Right ventricle myocardium inferior (tissue), 1 donor: ENCODE measurements around the gene UCKL1. TPM values are rescaled to one million over a fixed set of nuclear protein-coding genes. Genes with fewer than 3 reads are reported as not detected.

Source experiments
- ATAC-seq: fragments of 200-7000 bp; cut with Tn5 transposase; one replicate; pipeline ENCODE4 v1.9.1; 2020; ENCODE audit warnings: mild to moderate bottlenecking, moderate library complexity
- DNase-seq: peaks from one replicate; pipeline ENCODE4 v3.0.0; 2021; ENCODE audit errors: missing footprints
- intact Hi-C: fragments of 100-400 bp; cut with DNase I; formaldehyde crosslinking; loops from one replicate; pipeline ENCODE4 v1.11.0; 2022
- total RNA-seq: library from RNA; stranded (reverse); fragmentation: NEBNext Ultra II Directional; extraction: Animal tissue kit (Norgen Biotek cat#: 25700); gene quantifications from one replicate; pipeline ENCODE4 v1.2.1, GENCODE V29; 2021
- donor health status: DM: no; HTN: yes; CAD: no; lungs with severe emphysema.

Gene UCKL1
- total RNA-seq, 1 donor from 2014 or later = 52.0 TPM

DNA sequence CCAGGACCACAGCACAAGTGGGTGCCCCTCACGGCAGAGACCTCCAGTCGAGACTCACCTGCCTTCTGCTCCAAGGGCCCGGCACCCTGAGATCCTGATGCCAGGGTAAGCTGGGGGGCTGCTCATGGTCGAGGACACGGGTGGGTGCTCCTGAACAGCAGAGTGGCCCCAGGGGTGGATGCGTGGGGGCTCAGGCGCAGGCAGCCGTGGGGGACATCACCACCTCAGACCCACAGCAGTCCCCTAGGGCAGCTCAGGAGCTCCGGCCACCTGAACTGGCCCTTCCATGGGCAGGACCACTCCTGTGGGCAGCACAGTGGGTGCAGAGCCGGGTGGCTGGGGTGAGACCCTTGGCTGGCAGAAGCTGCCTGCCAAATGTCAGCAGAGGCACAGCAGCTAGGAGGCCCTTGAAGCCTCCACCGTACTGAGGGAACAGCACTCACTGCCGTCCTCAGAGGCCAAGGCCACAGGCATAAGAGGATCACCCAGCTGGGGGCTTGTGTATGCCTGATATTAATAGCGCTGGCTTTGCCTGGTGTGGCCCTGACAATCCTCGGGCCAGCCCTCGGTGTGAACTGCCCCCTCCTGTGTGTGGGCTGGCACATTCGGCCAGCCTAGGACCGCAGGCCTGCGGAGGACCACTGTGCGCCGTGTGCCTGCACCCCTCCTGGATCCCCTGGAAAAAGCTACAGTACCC is 5.4 kb downstream of the UCKL1 start:
- intact Hi-C loops = loop anchor here (1.0 kb wide), 1 partner anchor 20 kb away; no protein-coding TSS in a partner anchor
- DNase-seq (no peak), ATAC-seq (peak; percentile 37)

DNA sequence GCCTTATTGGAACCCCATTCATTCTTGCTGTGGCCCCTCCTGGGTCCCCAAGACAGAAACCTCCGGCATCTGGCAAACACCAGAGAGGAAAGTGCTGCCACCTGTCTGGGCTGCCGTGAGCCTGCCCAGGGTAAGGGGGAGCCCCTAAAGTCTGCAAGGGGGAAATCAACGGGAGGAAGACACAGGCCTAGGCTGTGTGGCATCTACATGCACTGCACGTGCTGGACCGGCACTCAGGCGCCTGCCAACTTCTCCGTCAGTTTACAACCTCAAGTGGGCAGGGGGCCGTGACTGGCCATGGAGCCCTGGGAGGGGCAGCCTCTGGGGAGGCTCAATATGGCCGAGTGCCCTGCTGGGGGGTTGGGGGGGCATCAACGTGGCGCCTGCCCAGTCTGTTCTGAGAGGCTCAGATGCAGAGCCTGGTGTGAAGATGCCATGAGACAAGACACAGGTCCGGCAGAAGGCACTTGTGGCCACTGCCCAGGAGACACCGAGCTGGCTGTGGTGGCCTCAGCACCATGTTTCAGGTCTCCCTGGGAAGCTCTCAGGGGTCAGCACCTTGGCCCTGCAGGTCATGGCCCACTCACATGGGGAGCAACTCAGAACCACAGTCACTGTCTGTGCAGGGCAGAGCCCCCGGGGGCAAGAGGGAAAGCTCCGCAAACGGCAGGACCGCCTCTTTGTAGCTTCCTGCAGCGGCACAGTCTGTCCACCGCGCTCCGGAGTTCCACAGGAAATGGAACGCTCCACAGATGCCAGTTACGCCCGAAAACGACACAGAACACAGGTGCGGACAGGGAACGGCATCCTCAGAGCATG is 8.4 kb downstream of the UCKL1 start:
- ATAC-seq = no peak
- peak; percentile 72 for DNase-seq
- intact Hi-C loops = no loop called here

DNA sequence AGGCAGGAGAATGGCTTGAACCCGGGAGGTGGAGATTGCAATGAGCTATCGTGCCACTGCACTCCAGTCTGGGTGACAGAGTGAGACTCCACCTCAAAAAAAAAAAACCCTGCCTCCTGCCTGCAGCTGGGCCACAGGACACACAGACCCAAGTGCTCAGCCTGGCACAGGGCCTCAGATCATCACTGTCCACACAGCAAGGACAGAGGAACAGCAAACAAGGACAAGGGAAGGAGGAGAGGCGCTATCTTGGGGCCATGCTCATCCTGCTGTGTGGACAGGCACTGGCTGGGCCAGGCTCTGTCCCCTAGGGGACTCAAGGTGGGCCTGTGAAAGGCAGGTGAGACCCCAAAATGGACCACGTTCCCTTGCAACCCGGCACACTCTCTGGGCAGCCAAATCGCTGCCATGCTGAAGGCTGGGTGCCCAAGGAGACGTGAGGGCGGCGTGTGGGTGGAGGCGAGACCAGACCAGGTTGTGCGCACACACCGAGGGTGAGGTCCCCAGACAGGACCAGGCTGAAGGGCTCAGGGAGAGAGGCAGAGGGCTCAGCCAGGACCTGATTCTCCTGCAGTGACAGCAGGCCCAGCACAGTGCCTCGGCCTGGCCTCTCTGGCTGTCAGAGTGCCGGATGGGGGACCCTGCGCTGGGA is 9.1 kb downstream of the UCKL1 start:
- peak; percentile 84 for DNase-seq
- ATAC-seq = peak; percentile 4

DNA sequence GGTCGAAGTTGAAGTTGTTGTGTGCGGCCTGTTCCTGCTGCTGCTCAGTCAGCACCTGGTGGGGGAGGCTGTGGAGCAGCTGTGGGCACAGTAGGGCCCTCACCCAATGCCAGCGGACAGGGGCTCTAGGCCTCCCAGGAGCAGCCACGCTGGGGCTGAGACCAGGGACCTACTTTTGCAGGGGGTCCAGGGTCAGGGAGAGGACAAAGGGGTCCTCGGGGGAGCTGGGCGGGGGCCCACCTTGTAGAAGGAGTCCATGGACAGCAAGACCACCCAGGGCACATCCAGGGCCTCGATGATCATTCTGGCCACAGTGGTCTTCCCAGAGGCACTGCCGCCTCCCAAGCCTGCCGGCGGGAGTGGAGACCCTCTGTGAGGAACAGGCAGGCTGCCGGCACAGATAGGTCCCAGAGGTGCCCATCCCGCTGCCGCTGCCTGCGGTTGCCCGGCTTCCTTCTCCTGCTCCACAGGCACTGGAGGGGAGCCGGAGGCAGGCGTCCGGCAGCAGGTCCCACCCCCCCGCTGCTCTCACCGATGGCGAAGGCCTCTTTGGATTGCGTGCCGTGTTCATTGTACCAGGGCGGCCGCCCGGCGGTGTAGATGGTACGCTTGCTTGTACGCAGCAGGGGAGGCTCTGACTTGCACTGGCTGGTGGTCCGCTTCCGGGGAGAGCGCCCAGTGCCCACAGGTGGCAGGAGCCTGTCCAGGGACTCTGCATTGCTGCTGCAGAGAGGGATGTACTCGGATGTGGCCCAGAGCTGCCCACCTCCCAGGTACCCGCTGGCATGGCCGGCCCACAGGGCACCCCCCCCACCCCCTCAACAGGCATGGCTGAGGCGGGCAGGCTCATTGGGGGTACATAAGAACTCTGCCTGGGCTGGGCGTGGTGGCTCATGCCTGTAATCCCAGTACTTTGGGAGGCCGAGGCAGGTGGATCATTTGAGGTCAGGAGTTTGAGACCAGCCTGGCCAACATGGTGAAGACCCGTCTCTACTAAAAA is 10.0 kb downstream of the UCKL1 start:
- peak; percentile 62 for DNase-seq
- intact Hi-C loops = no loop called here
- ATAC-seq = no peak

More for the DNA sequence above, 9.1 kb downstream of the UCKL1 start:
- intact Hi-C loops = no loop called here

DNA sequence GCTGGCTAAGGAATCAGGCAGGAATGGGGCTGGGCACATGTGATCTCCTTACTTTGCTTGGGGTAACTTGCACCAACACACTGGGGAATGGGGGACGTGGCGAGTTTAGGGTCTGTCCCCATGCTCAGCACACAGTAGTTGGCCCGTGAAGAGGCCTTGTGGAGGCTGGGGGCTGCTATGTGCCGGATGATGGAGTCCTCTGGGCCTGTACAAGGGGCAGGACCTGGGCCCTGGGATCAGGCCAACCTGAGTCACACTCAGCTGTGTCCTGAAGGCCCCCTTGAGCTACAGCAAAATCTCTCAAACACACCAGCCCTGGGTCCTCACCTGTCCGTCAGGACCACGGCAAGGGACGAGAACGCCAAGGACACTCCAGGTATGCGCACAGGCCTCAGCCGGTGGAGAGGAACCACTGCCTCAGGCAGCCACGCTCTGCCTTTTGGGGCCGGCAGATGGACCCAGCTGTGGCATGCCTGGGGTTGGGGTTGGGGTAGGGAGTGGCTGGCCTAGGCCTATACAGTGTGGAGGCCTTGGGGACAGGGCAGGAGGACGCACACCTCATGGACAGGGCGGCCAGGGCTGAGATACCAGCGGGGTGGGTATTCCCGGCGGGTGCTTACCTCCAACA is 11.1 kb downstream of the UCKL1 start:
- ATAC-seq (no peak), DNase-seq (no peak)
- intact Hi-C loops = no loop called here

DNA sequence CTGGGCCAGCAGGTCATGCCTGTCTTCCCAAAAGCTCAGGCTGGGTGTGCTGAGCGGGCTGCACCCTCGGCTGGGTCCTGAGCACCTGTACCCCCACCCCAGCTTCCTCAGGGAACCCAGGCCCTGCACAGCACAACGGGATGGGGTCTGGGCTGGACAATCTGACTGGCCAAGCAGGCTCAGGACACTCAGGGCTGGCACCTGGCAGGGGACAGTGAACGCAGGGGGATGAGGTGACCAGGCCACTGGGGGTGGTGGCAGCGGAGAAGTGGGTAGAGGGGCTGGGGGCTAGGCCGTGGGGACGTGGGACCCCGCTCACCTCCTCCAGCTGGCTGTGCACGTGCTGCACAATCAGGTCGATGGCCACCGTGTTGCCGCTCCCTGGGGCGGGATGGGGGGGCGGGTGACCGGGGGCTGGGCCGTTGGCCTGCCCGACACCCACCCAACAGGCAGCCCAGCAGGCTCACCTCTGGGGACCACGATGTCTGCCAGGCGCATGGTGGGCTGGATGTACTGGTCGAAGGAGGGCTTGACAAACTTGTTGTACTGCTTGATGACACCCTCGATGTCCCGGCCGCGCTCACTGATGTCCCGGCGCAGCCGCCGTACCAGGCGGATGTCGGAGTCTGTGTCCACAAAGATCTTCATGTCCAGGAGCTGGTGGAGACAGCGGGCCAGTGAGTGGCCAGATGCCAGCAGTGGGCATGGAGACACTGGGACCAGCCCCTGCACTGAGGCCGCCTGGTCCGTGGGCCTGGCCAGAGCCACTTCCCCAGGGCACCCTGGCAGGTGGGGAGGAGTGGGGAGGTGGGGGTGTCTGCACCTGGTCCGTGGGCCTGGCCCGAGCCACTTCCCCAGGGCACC is 11.9 kb downstream of the UCKL1 start:
- ATAC-seq (no peak), DNase-seq (no peak)
- intact Hi-C loops = no loop called here

DNA sequence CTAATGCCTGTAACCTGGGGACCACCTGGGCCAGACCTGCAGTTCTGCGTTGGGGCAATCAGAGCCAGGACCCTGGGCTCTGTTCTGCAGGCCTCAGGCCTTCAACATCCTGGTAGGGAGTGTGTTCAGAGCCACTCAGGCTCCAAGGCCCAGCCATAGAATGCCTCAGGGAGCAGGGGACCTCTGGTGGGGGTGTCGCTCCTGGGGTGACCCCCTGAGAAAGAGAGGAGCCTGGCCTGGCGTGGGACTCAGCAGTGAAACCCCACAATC is 12.5 kb downstream of the UCKL1 start:
- DNase-seq = peak; percentile 27
- intact Hi-C loops = no loop called here

DNA sequence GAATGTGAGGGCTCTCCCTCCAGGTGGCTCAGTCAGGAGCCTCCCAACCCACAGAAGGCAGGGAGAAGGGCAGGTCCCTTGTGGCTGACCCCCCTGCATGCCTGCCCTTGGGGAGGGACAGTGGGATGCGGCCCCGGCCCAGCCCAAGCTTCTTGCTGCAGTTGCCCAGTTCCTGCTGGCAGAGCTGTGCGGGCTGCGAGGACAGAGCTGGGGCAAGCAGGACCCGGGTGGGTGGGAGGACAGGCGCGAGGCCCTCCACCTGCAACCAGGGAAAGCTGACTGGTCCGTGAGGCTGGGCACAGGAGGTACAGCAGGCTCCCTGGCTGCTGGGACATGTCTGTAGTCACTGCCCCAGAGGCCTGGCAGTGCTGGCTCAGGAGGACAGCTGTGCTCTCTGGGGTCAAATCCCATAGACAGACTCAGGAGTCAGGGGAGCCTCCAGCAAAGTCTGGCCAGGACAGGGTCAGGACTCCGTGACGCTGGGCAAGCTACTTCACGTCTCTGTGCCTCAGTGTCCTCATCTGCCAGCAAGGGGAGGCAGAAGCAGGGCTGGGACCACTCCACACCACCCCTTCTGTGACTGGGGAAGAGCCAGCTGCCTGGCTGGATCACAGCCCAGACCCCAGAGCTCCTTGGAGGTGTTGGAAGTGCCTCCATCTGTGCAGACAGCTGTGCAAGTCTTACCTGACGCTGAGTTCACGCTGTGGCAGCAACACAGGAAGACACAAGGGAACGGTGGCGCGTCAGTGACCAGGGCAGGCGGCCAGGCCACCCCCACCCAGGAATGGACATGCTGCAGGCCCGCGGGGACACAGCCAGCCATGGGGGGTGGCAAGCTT is 13.0 kb downstream of the UCKL1 start:
- intact Hi-C loops = no loop called here
- ATAC-seq = no peak
- DNase-seq = no peak

More for the DNA sequence above, 12.5 kb downstream of the UCKL1 start:
- no peak for ATAC-seq

DNA sequence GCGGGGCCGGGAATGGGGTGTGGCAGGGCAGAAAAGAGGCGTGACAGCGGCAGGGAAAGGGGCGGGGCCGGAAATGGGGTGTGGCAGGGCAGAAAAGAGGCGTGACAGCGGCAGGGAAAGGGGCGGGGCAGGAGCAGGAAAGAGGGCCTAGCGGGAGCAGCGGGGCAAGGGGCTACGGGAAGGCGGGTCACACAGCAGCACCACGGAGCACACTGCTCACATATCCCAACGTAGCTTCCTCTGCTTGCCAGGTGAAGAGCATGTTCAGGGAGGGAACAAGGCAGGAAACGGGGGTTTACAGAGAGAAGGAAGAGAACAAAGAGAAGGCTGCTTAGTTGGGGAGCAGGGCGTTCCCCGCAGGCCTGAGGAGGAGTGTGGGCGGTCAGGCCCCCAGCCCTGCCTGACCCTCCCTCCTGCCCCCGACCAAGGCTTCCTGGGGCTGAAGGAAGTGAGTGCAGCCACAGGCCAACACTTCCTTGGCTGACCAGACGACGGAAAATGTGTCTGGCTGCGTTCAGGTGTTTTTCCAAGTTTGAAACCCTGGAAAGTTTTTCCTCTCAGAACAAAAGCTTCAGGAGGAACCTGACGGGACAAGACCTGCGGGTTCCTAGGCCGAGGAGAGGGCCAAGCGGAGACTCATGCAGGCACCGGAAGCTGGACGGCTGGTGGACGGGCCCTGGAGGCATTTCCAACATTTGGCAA is 13.8 kb downstream of the UCKL1 start:
- ATAC-seq (no peak), DNase-seq (peak; percentile 67)
- intact Hi-C loops = no loop called here

DNA sequence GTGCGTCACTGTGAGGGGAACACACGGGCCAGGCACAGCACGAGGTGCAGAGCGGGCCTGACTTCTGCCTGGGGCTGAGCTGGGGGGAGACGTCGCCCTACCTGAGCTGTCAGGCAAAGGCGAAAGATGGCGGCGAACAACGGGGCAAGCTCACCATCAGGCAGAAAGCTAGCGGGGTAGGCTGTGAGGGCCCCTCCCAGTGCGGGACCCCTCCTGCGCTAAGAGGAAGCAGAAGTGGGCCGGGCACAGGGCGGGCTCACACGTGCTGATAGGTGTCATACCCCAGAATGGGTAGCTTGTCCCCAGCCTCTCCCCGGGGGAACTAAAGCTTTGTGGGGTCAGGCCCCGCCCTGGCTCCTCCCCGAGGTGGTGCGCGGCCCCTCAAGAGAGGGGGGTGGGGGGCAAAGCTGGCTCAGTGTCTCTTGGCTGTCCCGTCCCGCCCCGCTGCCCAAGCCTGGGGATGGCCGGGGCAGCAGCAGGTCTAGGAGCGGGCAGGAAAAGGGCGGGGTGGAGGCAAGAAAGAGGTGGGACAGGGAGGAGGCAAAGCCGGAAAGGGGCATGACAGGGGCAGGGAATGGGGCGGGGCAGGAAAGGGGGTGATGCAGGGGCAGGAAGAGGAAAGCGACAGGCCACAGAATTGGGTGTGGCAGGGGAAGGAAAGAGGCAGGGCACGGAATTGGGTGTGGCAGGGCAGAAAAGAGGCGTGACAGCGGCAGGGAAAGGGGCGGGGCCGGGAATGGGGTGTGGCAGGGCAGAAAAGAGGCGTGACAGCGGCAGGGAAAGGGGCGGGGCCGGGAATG is 14.7 kb downstream of the UCKL1 start:
- intact Hi-C loops = no loop called here
- ATAC-seq = peak; percentile 9
- DNase-seq = peak; percentile 90

DNA sequence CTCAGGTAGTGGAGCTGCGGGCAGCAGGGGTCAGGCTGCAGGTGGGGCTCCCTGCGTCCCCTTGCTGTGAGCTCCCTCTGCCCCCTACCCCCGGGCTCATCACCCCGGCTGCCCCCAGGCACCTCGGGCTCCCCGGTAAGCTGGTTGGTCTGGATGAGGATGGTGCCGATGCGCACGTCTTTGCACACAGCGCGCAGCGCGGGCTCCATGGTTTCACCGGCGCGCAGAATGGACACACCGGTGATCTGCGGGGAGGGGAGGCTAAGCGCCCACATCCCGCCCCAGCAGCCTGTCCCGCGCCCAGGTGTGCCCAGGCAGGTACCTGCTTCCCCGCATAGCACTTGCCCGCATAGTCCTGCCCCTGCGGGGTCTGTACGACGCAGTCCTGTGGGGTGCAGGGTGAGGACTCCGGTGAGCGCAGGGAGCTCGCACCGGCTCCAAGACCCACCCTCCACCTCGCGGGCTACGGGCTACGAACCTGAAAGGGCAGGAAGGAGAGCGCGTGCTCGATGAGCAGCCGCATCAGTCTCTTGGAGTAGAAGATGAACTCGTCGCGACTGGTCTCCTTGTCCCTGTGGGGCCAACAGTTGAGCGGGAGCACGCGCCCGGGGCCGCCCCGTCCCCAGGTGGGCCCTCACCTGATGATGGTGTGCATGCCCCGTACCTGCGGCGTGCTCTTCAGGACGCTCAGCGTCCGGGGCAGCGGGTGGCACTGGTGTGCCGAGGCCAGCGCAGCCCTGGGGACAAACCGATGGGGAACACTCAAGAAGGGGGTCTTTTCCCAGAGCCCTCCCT is 15.5 kb downstream of the UCKL1 start:
- no peak for ATAC-seq
- intact Hi-C loops = no loop called here
- peak; percentile 65 for DNase-seq

DNA sequence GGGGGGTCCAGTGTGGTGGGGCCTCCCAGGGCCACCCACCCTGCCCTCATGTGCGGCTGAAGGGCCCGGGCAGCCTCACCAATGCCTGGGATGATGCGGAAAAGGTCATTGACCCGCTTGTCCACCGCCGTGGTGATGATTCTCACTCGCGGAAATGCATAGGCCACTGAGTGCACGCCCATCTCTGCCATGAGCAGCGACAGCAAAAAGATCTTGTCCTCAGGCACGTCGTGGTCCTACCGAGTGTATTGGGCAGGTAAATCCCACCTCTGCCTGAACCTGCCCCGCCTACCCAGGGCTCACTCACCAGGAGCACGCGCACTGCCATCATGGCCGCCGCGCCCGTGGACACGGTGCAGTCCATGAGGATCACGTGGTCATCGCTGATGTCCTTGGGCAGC is 16.1 kb downstream of the UCKL1 start:
- ATAC-seq (no peak), DNase-seq (peak; percentile 50)
- intact Hi-C loops = no loop called here

DNA sequence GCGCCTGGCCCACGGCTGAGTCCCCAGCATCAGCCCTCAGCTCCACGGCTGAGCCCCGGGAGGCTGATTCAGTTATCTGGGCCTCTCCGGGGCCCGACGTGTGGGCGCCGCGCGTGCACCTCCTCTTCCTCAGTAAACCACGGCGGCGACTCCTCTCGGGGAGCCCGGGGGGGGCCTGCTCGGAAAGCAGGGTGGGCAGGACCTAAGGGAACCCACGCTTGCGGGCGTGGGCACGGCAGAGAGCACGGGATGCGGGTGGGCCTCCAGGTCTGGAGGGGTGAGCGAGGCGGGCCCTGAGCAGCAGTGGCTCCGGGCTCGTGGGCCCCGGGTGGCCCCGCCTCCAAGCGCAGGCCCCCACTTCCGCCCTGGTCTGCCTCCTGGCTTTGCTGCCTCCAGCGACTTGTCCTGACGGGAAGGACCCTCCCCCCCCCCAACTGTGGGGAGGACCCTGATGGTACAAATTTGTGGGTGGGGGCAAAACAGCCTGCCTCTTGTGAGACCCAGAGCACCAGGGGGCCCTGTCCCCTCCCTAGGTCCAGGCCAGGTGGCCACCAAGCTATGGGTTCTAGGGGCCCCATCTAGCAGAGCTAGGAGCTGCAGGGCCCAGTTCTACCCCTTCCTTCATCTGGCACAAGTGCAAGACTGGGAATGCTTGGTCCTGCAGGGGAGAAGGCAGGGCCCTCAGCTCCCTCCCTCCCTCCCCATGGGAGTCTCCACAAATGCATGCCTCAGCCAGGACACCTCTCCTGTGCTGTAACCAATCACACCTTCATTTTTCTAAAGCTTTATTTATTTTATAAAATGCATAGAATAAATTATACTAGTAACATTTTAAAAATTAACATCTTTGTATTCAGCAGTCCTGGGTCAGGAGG is 16.9 kb downstream of the UCKL1 start:
- peak; percentile 68 for DNase-seq
- intact Hi-C loops = no loop called here
- no peak for ATAC-seq

DNA sequence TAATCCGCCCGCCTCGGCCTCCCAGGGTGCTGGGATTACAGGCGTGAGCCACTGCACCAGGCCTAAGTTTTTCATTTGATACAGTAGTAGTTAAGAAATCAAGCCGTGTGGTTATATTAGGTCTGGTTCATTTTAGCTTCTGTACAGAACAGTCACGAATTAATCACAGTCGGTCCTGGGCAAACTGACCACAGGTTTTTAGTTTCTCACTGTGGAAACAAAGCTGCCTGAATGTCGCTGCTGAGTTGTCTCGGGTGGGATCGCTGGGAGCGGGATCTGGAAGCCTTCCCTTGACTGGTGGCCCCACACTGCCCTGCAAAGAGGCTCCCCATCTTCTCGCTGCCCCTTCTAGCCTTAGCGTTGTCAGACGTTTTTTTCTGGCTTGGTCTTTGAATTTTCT is 18.6 kb downstream of the UCKL1 start:
- intact Hi-C loops = no loop called here
- no peak for ATAC-seq
- DNase-seq = peak; percentile 1
